Activated CD4-positive, alpha-beta T cell treated with anti-CD3 and anti-CD28 coated beads for 48 hours (primary cell): ENCODE data around the gene KCNK7.
"Not testable (repeated sequence)": the region's sequence is repeated elsewhere in the genome, so short reads cannot be mapped to it uniquely, and the experiment has no call there.

Source experiments
- DNase-seq: peaks from one replicate; pipeline ENCODE4 v3.0.0-alpha.2; 2020

Gene KCNK7

GRCh38 chr11:65595543-65596281 is at the start of gene KCNK7:
KCNK7 (minus strand) TSS chr11:65595800; CDS start chr11:65595772, 28 bp downstream.
- DNase-seq, result no peak

- DNase-seq, result no peak
Measured at GRCh38 chr11:65644837-65645236, 49.2 kb upstream of the KCNK7 start.

- peak; percentile 50 for DNase-seq
Measured at GRCh38 chr11:65643971-65644370, 48.4 kb upstream of the KCNK7 start.

GRCh38 chr11:65642014-65642671 is 46.5 kb upstream of the KCNK7 start:
- peak; percentile 51 for DNase-seq

- DNase-seq, result no peak
Measured at GRCh38 chr11:65641297-65642013, 45.9 kb upstream of the KCNK7 start.

- DNase-seq, result peak; percentile 46
Measured at GRCh38 chr11:65640483-65641296, 45.1 kb upstream of the KCNK7 start.

- DNase-seq, result peak; percentile 64
Measured at GRCh38 chr11:65639623-65640482, 44.3 kb upstream of the KCNK7 start.

GRCh38 chr11:65639228-65639597 is 43.6 kb upstream of the KCNK7 start:
- not testable (repeated sequence) for DNase-seq

- DNase-seq, result peak; percentile 81
Measured at GRCh38 chr11:65637794-65638419, 42.3 kb upstream of the KCNK7 start, which contains the start of gene SIPA1. SIPA1 (plus strand) TSS chr11:65638101; CDS start chr11:65640922, 2,821 bp downstream.

- DNase-seq, result no peak
Measured at GRCh38 chr11:65637032-65637557, 41.5 kb upstream of the KCNK7 start.

- no peak for DNase-seq
Measured at GRCh38 chr11:65636108-65637031, 40.8 kb upstream of the KCNK7 start.

GRCh38 chr11:65634905-65635731 is 39.5 kb upstream of the KCNK7 start:
- no peak for DNase-seq

- no peak for DNase-seq
Measured at GRCh38 chr11:65634440-65634839, 38.8 kb upstream of the KCNK7 start.

- DNase-seq, result no peak
Measured at GRCh38 chr11:65634109-65634436, 38.5 kb upstream of the KCNK7 start.

GRCh38 chr11:65633390-65634108 is 37.9 kb upstream of the KCNK7 start:
- DNase-seq, result no peak

- DNase-seq, result no peak
Measured at GRCh38 chr11:65630215-65630614, 34.6 kb upstream of the KCNK7 start.

- DNase-seq, result no peak
Measured at GRCh38 chr11:65629579-65629978, 34.0 kb upstream of the KCNK7 start.

GRCh38 chr11:65627202-65627601 is 31.6 kb upstream of the KCNK7 start:
- no peak for DNase-seq
